Inflammatory macrophage treated with lipopolysaccharide for 1 hour (primary cell): Measurements from ENCODE around the gene ADARB2.
"Not testable (repeated sequence)": the region's sequence is repeated elsewhere in the genome, so short reads cannot be mapped to it uniquely, and the experiment has no call there.

Experiments used
- DNase-seq, 2 donors: peaks; one replicate each; pipeline ENCODE4 v3.0.0-alpha.2; 2020 to 2022

The ADARB2 gene

GRCh38 chr10:1414893-1415292, 322.4 kb downstream of the ADARB2 start:
- DNase-seq: no peak

GRCh38 chr10:1414346-1414745, 323.0 kb downstream of the ADARB2 start:
- not testable (repeated sequence) for DNase-seq

DNA sequence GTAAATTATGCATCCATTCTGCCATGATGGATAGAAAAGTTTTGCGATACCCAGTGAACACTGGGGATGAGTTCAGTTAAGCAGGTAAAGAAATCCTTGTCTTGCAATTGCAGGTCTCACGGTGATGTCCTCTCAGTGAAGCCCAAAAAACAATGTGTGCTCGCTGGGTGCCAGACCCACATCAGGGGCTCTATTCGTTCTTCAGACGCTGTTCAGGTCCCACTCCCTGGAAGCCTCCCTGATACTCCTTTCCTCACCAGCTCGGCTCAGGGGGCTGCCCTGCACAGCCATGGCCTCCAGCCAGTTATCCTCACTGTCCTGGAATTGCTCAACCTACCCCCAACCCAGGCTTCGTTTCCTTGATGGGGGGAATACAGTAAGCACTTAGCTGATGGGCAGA, 323.5 kb downstream of the ADARB2 start:
- no peak for DNase-seq

DNA sequence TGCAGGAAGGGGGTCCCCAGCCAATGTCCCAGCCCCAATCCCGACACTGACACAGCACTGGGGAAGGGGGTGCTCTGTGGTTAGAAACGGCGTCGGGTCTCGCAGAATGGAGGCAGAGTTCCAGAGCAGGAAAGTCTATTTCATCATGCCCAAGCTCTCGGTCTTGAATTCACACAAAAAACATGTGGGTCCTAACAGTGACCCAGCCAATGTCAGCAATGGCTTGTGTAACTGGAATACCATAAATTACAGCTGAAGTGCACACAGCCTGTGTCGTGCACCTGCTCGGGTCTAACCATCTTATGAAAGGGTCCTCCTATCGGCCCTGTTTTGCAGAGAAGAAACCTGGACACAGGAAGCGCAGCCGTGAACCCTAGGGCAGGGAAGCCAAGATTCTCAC, 324.1 kb downstream of the ADARB2 start:
- no peak for DNase-seq

DNA sequence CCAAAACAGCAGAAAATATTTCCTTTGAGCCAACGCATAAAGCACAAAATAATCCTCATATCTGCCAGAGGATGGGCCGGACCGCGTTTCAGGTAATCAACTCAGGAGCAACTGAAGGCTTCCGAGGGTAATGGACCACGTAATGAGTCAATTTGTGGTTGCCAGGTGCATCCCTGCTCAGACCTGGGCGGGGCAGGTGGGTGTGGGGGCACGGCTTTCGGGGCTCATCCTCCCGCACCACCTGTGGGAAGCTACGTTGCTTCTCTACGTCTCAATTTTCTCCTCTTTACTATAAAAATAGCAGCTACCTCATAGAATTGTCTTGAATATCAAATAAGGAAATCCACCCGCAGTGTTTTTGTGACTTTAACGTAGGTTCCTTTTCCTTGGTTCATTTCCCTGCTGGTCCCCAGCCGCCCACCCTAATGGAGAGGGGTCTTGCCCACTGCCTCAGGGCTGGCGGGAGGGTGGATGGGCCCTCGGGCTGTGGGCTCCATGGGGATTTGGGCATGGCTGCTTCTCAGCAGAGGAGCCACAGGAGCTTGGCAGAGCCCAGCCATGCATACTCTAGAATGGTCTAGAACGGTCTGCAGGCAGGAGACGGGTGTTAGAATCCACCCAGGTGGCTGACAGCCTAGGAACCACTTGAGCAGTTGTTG, 324.7 kb downstream of the ADARB2 start:
- DNase-seq: no peak

DNA sequence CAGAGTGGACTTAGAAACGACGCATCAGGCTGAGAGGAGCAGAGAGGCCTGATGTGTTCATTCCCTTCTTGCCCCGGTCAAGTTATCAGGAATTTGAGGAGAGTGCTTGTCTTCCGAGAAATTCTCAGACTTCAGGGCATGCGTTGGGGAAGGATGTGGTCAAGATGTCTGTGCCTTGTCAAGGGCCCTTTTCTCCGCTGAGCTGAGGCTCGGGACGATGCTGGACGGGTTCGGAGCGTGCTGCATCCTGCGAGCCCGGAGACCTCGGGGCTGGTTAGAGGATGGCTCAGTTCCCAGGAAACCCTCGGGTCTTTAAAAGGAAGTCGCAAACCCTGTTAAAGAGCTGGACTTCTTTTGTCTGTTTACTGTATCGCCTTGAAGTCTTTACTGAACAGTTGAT, 325.4 kb downstream of the ADARB2 start:
- DNase-seq: no peak

- DNase-seq: no peak
Observed at GRCh38 chr10:1411451-1411850, 325.9 kb downstream of the ADARB2 start.

GRCh38 chr10:1410469-1411395, 326.6 kb downstream of the ADARB2 start:
- no peak for DNase-seq

DNA sequence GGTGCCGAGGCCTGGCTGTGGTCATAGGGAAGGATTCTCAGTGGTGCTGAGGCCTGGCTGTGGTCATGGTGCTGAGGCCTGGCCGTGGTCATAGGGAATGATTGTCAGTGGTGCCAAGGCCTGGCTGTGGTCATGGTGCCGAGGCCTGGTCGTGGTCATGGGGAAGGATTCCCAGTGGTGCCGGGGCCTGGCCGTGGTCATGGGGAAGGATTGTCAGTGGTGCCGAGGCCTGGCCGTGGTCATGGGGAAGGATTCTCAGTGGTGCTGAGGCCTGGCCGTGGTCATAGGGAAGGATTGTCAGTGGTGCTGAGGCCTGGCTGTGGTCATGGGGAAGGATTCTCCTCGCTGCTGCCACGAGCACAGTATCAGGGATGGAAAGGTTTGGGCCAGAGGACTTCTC, 327.3 kb downstream of the ADARB2 start:
- DNase-seq: no peak

DNA sequence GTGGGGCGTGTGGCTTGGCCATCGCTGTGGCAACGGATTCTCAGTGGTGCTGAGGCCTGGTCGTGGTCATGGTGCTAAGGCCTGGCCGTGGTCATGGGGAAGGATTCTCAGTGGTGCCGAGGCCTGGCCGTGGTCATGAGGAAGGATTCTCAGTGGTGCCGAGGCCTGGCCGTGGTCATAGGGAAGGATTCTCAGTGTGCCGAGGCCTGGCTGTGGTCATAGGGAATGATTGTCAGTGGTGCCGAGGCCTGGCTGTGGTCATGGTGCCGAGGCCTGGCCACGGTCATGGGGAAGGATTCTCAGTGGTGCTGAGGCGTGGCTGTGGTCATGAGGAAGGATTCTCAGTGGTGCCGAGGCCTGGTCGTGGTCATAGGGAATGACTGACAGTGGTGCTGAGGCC, 327.9 kb downstream of the ADARB2 start:
- DNase-seq: no peak

- DNase-seq: no peak
Observed at GRCh38 chr10:1408651-1409367, 328.5 kb downstream of the ADARB2 start.

DNA sequence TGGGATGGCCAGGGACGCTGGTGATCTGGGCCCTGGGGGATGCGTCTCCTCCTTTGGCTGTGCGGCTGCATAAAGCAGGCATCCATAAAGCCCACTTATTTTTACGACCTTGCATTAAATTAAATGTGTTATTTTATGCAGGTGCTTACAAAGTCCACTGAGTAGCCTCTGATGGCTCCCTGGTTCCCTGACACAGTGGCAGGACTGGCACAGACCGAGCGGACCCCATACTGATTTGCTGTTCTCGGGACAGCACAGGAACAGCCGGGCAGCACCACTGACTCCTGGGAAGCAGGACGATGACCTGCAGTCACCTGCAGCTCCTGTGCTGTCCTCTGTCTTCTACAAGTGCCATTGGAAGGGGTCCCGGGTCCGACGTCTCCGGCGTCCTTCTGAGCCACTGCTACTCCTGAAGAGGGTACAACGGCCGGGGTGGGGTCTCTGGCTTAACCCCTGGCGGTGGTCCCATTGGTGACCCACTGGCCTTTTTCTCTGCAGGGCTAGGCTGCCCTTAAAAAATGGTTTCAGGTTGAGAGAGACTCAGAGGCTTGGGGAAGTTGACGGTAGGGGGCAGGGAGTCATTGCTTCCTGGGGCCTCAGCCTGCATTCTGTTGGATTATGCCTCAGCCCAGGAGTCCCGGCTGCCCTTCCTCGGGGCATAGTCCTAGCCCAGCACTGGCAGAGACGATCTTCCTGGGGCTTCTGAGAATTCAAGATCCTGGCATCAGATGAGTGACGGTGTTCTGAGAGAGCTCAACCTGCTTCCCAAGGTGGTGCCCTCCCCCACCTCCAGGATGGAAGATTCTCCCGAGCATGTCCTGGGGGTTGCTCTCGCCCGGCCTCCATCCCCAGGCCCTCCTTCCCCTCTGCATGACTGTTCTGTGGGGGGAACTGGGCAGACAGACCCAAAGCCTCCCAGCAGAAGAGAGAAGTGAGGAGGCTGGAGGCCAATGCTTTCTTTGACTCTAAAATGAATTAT, 330.1 kb downstream of the ADARB2 start:
- DNase-seq: no peak

DNA sequence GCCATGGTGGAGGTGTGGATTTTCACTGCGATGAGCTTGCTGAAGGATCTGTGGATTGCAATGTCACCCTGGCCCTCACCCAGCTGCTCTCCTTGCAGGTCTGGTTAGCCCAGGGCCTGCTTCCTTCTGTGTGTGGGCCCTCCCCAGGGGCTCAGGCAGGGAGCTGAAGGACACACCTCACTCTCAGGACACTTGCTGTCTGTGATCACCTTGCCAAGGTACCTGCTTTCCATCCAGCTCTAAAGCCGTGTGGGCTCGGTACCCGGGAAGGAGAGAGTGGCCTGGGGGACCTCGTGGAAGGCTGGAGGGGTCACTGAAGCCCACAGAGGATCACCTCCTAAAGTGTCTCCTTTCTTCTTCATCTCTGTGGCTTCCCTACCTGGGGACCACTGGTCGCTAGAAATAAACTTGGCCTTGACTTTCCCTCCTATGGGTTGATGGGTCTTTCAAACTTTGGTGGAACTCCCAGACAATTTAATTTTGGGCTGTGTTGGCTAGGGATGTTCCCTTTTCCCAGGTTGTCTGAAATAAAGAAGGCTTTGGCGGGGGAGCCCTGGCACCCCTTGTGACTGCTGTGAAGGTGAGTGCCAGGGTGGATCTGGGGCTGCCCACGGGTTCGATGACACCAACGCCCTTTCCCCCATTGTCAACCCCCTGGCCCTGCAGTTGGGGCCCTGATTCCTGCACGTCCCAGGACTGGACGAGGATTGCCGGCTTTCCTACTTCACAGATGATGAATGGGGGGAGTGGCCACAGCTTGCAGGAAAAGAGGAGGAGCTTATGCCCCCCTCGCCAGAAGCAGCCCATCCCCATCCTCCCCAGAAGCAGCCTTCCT, 331.0 kb downstream of the ADARB2 start:
- DNase-seq: no peak

DNA sequence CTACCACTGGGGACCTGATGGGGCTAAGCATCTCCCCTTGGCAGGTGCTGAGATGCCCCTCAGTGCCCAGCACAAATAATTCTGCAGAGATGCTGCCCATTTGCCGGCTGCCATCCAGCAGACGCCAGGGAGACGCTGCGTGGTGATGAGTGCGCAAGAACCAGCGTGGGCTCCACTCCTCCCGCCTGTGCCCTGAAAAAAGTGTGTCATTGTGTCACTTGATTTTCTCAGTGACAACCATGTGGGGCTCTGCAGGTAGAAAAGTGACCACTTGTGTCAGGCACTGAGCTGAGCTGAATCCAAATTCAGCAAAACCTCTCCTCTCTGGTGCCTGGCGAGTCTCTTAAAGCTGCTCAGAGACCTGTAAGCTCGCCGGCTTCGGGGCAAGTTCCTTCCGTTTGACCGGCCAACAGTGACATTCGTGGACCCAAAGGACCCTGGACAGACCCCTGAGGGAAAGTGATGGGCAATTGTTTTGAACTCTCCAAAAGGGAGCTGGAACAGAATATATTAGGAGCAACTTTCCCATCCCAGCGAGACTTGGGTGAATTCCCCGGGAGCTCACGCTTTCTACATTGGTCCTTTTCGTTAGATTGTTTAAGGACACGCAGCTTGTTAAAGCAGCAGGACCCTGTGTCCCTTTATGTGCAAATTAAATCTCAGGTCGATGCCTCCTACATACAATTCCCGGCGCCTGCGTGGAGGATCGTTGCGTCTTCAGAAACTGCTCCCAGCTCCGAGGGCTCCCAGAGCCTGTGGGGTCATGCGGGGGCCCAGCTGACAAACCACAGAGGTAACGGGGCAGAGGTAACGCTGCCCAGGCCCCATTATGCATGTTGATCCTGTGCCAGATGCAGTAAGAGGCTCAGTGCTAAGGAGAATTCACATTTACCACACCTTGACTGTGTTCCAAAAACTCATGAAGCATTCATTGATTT, 332.7 kb downstream of the ADARB2 start:
- no peak for DNase-seq

GRCh38 chr10:1403508-1404322, 333.6 kb downstream of the ADARB2 start:
- no peak for DNase-seq

- DNase-seq: no peak
Observed at GRCh38 chr10:1402816-1403507, 334.4 kb downstream of the ADARB2 start.

- no peak for DNase-seq
Observed at GRCh38 chr10:1402016-1402770, 335.1 kb downstream of the ADARB2 start.
